ENCODE data around the gene GREB1. TPM values are rescaled to one million over a fixed set of nuclear protein-coding genes. Genes with fewer than 3 reads are reported as not detected.

The GREB1 gene
- total and polyA plus RNA-seq, 3 experiments from 2014 or later: 0.16 to 0.94 (median 0.55) TPM

GRCh38 chr2:11495844-11496681, 37.8 kb upstream of the GREB1 start:
- no peak for DNase-seq
- Mint-ChIP-seq H3K4me3 (no peak overlapping the region), H3K27me3 (peaks cover 5 to 11% of the 10 kb centered on the region in 2 donors), H3K4me1 (peaks cover 1 to 13% (median 6%) of the 10 kb centered on the region in 3 donors), H3K36me3 (no peaks in the 10 kb centered on the region), H3K27ac (no peak overlapping the region), H3K9me3 (no peaks in the 10 kb centered on the region)
- ChIA-PET CTCF (no interaction called here), POLR2A (no interaction called here)
- no peaks in the 10 kb centered on the region for H3K36me3 ChIP-seq (ENCODE audit: insufficient read depth, low read length)
- H3K4me1 ChIP-seq (ENCODE audit: insufficient read depth, low read length): no peaks in the 10 kb centered on the region
- no peaks in the 10 kb centered on the region for H3K27me3 ChIP-seq (ENCODE audit: insufficient read depth, low read length, poor library complexity, severe bottlenecking)
- no peak overlapping the region for H3K4me3 ChIP-seq (ENCODE audit: low read length)
- no peaks in the 10 kb centered on the region for H3K9me3 ChIP-seq (ENCODE audit: low read length)
- no peak overlapping the region for H3K27ac ChIP-seq (ENCODE audit: low read depth, low read length)

GRCh38 chr2:11498543-11499034, 35.3 kb upstream of the GREB1 start:
- no peaks in the 10 kb centered on the region for H3K36me3 ChIP-seq (ENCODE audit: insufficient read depth, low read length)
- DNase-seq: no peak
- no peak overlapping the region for H3K27ac ChIP-seq (ENCODE audit: low read depth, low read length)
- Mint-ChIP-seq H3K4me1 (peaks cover 2 to 15% (median 6%) of the 10 kb centered on the region in 3 donors), H3K36me3 (no peaks in the 10 kb centered on the region), H3K9me3 (no peaks in the 10 kb centered on the region), H3K27ac (no peak overlapping the region), H3K27me3 (peaks cover 8 to 14% of the 10 kb centered on the region in 2 donors), H3K4me3 (no peak overlapping the region)
- H3K4me3 ChIP-seq (ENCODE audit: low read length): no peak overlapping the region
- H3K4me1 ChIP-seq (ENCODE audit: insufficient read depth, low read length): no peaks in the 10 kb centered on the region
- POLR2A ChIA-PET: no interaction called here
- CTCF ChIA-PET: no interaction called here
- H3K27me3 ChIP-seq (ENCODE audit: insufficient read depth, low read length, poor library complexity, severe bottlenecking): no peaks in the 10 kb centered on the region
- no peaks in the 10 kb centered on the region for H3K9me3 ChIP-seq (ENCODE audit: low read length)

GRCh38 chr2:11499081-11499743, 34.6 kb upstream of the GREB1 start:
- Histone ChIP-seq H3K36me3 (ENCODE audit: insufficient read depth, low read length) (no peaks in the 10 kb centered on the region), H3K9me3 (ENCODE audit: low read length) (no peaks in the 10 kb centered on the region), H3K4me1 (ENCODE audit: insufficient read depth, low read length) (no peaks in the 10 kb centered on the region), H3K27ac (ENCODE audit: low read depth, low read length) (no peak overlapping the region), H3K27me3 (ENCODE audit: insufficient read depth, low read length, poor library complexity, severe bottlenecking) (no peaks in the 10 kb centered on the region), H3K4me3 (ENCODE audit: low read length) (no peak overlapping the region)
- POLR2A ChIA-PET: no interaction called here
- H3K9me3 Mint-ChIP-seq: no peaks in the 10 kb centered on the region
- peaks cover 2 to 15% (median 6%) of the 10 kb centered on the region in 3 donors for H3K4me1 Mint-ChIP-seq
- H3K36me3 Mint-ChIP-seq: no peaks in the 10 kb centered on the region
- no peak overlapping the region for H3K27ac Mint-ChIP-seq
- no peak for DNase-seq
- H3K27me3 Mint-ChIP-seq: peaks cover 7 to 12% of the 10 kb centered on the region in 2 donors
- CTCF ChIA-PET: no interaction called here
- no peak overlapping the region for H3K4me3 Mint-ChIP-seq

- Mint-ChIP-seq H3K4me1 (peaks cover 2 to 15% (median 6%) of the 10 kb centered on the region in 3 donors), H3K9me3 (no peaks in the 10 kb centered on the region), H3K27ac (peak overlapping the region in 2 of 8 donors; percentile 17 to 51), H3K4me3 (peak overlapping the region in 2 of 7 donors; percentile 13 to 55), H3K27me3 (peaks cover 7 to 8% of the 10 kb centered on the region in 2 donors), H3K36me3 (no peaks in the 10 kb centered on the region)
- ChIA-PET POLR2A (no interaction called here), CTCF (no interaction called here)
- DNase-seq: no peak
- no peaks in the 10 kb centered on the region for H3K36me3 ChIP-seq (ENCODE audit: insufficient read depth, low read length)
- H3K27ac ChIP-seq (ENCODE audit: low read depth, low read length): no peak overlapping the region
- no peaks in the 10 kb centered on the region for H3K4me1 ChIP-seq (ENCODE audit: insufficient read depth, low read length)
- no peaks in the 10 kb centered on the region for H3K9me3 ChIP-seq (ENCODE audit: low read length)
- H3K27me3 ChIP-seq (ENCODE audit: insufficient read depth, low read length, poor library complexity, severe bottlenecking): no peaks in the 10 kb centered on the region
- H3K4me3 ChIP-seq (ENCODE audit: low read length): no peak overlapping the region
Measured at GRCh38 chr2:11500702-11501303, 33.0 kb upstream of the GREB1 start.

GRCh38 chr2:11502740-11503292, 31.0 kb upstream of the GREB1 start:
- Histone ChIP-seq H3K4me1 (ENCODE audit: insufficient read depth, low read length) (no peaks in the 10 kb centered on the region), H3K4me3 (ENCODE audit: low read length) (no peak overlapping the region), H3K9me3 (ENCODE audit: low read length) (no peaks in the 10 kb centered on the region), H3K36me3 (ENCODE audit: insufficient read depth, low read length) (no peaks in the 10 kb centered on the region), H3K27me3 (ENCODE audit: insufficient read depth, low read length, poor library complexity, severe bottlenecking) (no peaks in the 10 kb centered on the region), H3K27ac (ENCODE audit: low read depth, low read length) (no peak overlapping the region)
- no peak overlapping the region for H3K4me3 Mint-ChIP-seq
- peaks cover 2 to 15% (median 6%) of the 10 kb centered on the region in 3 donors for H3K4me1 Mint-ChIP-seq
- no peaks in the 10 kb centered on the region for H3K36me3 Mint-ChIP-seq
- DNase-seq: no peak
- CTCF ChIA-PET: no interaction called here
- no peak overlapping the region for H3K27ac Mint-ChIP-seq
- POLR2A ChIA-PET: no interaction called here
- no peaks in the 10 kb centered on the region for H3K9me3 Mint-ChIP-seq
- H3K27me3 Mint-ChIP-seq: peaks cover 8 to 12% of the 10 kb centered on the region in 2 donors

- no peak for DNase-seq
- H3K27ac ChIP-seq (ENCODE audit: low read depth, low read length): no peak overlapping the region
- POLR2A ChIA-PET: no interaction called here
- no peaks in the 10 kb centered on the region for H3K36me3 ChIP-seq (ENCODE audit: insufficient read depth, low read length)
- no peaks in the 10 kb centered on the region for H3K9me3 ChIP-seq (ENCODE audit: low read length)
- no peak overlapping the region for H3K4me3 Mint-ChIP-seq
- H3K4me1 ChIP-seq (ENCODE audit: insufficient read depth, low read length): no peaks in the 10 kb centered on the region
- H3K27ac Mint-ChIP-seq: no peak overlapping the region
- H3K4me3 ChIP-seq (ENCODE audit: low read length): no peak overlapping the region
- H3K27me3 ChIP-seq (ENCODE audit: insufficient read depth, low read length, poor library complexity, severe bottlenecking): no peaks in the 10 kb centered on the region
- H3K9me3 Mint-ChIP-seq: no peaks in the 10 kb centered on the region
- no peaks in the 10 kb centered on the region for H3K36me3 Mint-ChIP-seq
- H3K4me1 Mint-ChIP-seq: peaks cover 2 to 15% (median 6%) of the 10 kb centered on the region in 3 donors
- H3K27me3 Mint-ChIP-seq: peaks cover 12 to 14% of the 10 kb centered on the region in 2 donors
- CTCF ChIA-PET: no interaction called here
Measured at GRCh38 chr2:11503354-11503927, 30.4 kb upstream of the GREB1 start.

GRCh38 chr2:11505652-11506610, 27.9 kb upstream of the GREB1 start:
- no peaks in the 10 kb centered on the region for H3K27me3 ChIP-seq (ENCODE audit: insufficient read depth, low read length, poor library complexity, severe bottlenecking)
- H3K9me3 ChIP-seq (ENCODE audit: low read length): no peaks in the 10 kb centered on the region
- no peak overlapping the region for H3K27ac ChIP-seq (ENCODE audit: low read depth, low read length)
- Mint-ChIP-seq H3K27me3 (peaks cover 11 to 15% of the 10 kb centered on the region in 2 donors), H3K9me3 (no peaks in the 10 kb centered on the region), H3K4me3 (no peak overlapping the region), H3K36me3 (no peaks in the 10 kb centered on the region), H3K4me1 (peaks cover under 1 to 4% (median 2%) of the 10 kb centered on the region in 3 donors), H3K27ac (no peak overlapping the region)
- H3K4me1 ChIP-seq (ENCODE audit: insufficient read depth, low read length): no peaks in the 10 kb centered on the region
- H3K36me3 ChIP-seq (ENCODE audit: insufficient read depth, low read length): no peaks in the 10 kb centered on the region
- DNase-seq: no peak
- ChIA-PET CTCF (no interaction called here), POLR2A (no interaction called here)
- H3K4me3 ChIP-seq (ENCODE audit: low read length): no peak overlapping the region
